Right lobe of liver (tissue), 6 donors: ENCODE results near the gene MTUS2. TPM values are rescaled to one million over a fixed set of nuclear protein-coding genes. Genes with fewer than 3 reads are reported as not detected.

ENCODE experiments used
- ATAC-seq, 4 donors: fragments of 200-7000 bp; cut with Tn5 transposase; one replicate each; pipeline ENCODE4 v1.9.1; 2020; ENCODE audit warnings: mild to moderate bottlenecking in 4 of 4, moderate library complexity in 4 of 4
- DNase-seq, 3 donors: peaks; one replicate each; pipeline ENCODE4 v3.0.0-alpha.2; 2020
- H3K27ac ChIP-seq, 3 donors: fragments of 200-600 bp; one replicate each; pipeline ENCODE4 v1.8.0; 2022
- H3K27me3 ChIP-seq, 2 donors: fragments of 200-600 bp; one replicate each; pipeline ENCODE4 v1.8.0; 2022
- H3K36me3 ChIP-seq, 4 donors: fragments of 200-600 bp; sonication (generic) in 1 of 4; one replicate each; pipeline versions ENCODE4 v1.5.1 to v1.8.0; 2017 to 2022; ENCODE audit warnings: control low read depth in 1 of 4
- H3K4me1 ChIP-seq, 4 donors: fragments of 200-600 bp; sonication (generic) in 1 of 4; one replicate each; pipeline versions ENCODE4 v1.5.1 to v1.8.0; 2017 to 2022; ENCODE audit warnings: control low read depth in 1 of 4
- H3K4me3 ChIP-seq, 3 donors: fragments of 200-600 bp; one replicate each; pipeline ENCODE4 v1.8.0; 2022
- H3K9me3 ChIP-seq, 4 donors: fragments of 200-600 bp; sonication (generic) in 1 of 4; one replicate each; pipeline versions ENCODE4 v1.5.1 to v1.8.0; 2017 to 2022; ENCODE audit warnings: control low read depth in 1 of 4
- CTCF ChIP-seq, 4 donors: fragments of 200-600 bp in 3 of 4; fragments of 450-650 bp in 1 of 4; IDR thresholded peaks; one replicate each; pipeline versions ENCODE4 v1.5.1 to v1.8.0; 2016 to 2022; ENCODE audit warnings: antibody characterized with exemption in 4 of 4, mild to moderate bottlenecking in 2 of 4
- POLR2A ChIP-seq: fragments of 450-650 bp; IDR thresholded peaks from one replicate; pipeline ENCODE4 v1.6.1; 2017; ENCODE audit warnings: antibody characterized with exemption, mild to moderate bottlenecking
- WGBS: methylation state at CpG from one replicate; pipeline ENCODE4 v1.1.6; 2018; ENCODE audit warnings: low coverage, low lambda C conversion rate; ENCODE audit not compliant: insufficient coverage; ENCODE audit errors: missing lambda C conversion rate; 5-methylcytosine and 5-hydroxymethylcytosine counted together
- intact Hi-C, 2 donors: fragments of 100-400 bp; cut with DNase I; formaldehyde crosslinking; loops; one replicate each; pipeline versions ENCODE4 v1.11.2 to v1.14.1; 2022
- total RNA-seq, 6 experiments: library from RNA; depleted of rRNA in 2 of 6; stranded (reverse); fragments of >200 nt in 2 of 6; fragmentation: NEBNext Ultra II Directional in 3 of 6; extraction: Animal tissue kit (Norgen Biotek cat#: 25700) in 3 of 6; gene quantifications; one replicate each; pipeline versions ENCODE4 v1.1.0 to v1.2.4, GENCODE V29; 2016 to 2023
- donor health status: DM: no; HTN: yes; CAD: no.
- donor health status: DM: no; HTN: no; CAD: no.
- donor health status: DM: no; HTN: no; CAD: no.
- donor health status: DM: no; HTN: yes; CAD: no.
- donor health status: DM: no; HTN: yes; CAD: no.

The MTUS2 gene
- total RNA-seq, 6 experiments from 2014 or later = 0.15 to 2.2 (median 0.98) TPM

- intact Hi-C loops = no loop called here
- Histone ChIP-seq H3K36me3 (no peaks in the 10 kb centered on the region), H3K27ac (no peak overlapping the region), H3K4me1 (no peaks in the 10 kb centered on the region), H3K9me3 (no peaks in the 10 kb centered on the region), H3K4me3 (no peak overlapping the region), H3K27me3 (no peaks in the 10 kb centered on the region)
- ATAC-seq = no peak
- WGBS = 81% methylated on average over 6 of the region's 8 CpGs
- DNase-seq = no peak
- TF ChIP-seq CTCF (IDR thresholded peaks at IDR 0.05) (no peak), POLR2A (no peak)
These were observed 185.1 kb downstream of the MTUS2 start for GRCh38 chr13:29005035-29005762.

- ATAC-seq (no peak), DNase-seq (no peak)
- TF ChIP-seq POLR2A (no peak), CTCF (IDR thresholded peaks at IDR 0.05) (no peak)
- Histone ChIP-seq H3K27ac (no peak overlapping the region), H3K36me3 (no peaks in the 10 kb centered on the region), H3K27me3 (no peaks in the 10 kb centered on the region), H3K4me3 (no peak overlapping the region), H3K4me1 (no peaks in the 10 kb centered on the region), H3K9me3 (no peaks in the 10 kb centered on the region)
- intact Hi-C loops = no loop called here
- WGBS = 63% methylated on average over 2 of the region's 2 CpGs
These were observed 185.6 kb downstream of the MTUS2 start for GRCh38 chr13:29005763-29006120.

GRCh38 chr13:29006359-29006850 is 186.3 kb downstream of the MTUS2 start:
- Histone ChIP-seq H3K4me1 (no peaks in the 10 kb centered on the region), H3K9me3 (no peaks in the 10 kb centered on the region), H3K4me3 (no peak overlapping the region), H3K27me3 (no peaks in the 10 kb centered on the region), H3K36me3 (no peaks in the 10 kb centered on the region), H3K27ac (no peak overlapping the region)
- no peak for DNase-seq
- TF ChIP-seq CTCF (IDR thresholded peaks at IDR 0.05) (no peak), POLR2A (no peak)
- 60% methylated on average over 2 of the region's 2 CpGs for WGBS
- ATAC-seq = no peak
- intact Hi-C loops = no loop called here

- Histone ChIP-seq H3K4me1 (no peaks in the 10 kb centered on the region), H3K36me3 (no peaks in the 10 kb centered on the region), H3K27ac (no peak overlapping the region), H3K4me3 (no peak overlapping the region), H3K9me3 (no peaks in the 10 kb centered on the region), H3K27me3 (no peaks in the 10 kb centered on the region)
- no peak for TF ChIP-seq POLR2A
- no peak for TF ChIP-seq CTCF (IDR thresholded peaks at IDR 0.05)
- DNase-seq = no peak
- WGBS = 80% methylated on average over 4 of the region's 4 CpGs
- no peak for ATAC-seq
- intact Hi-C loops = no loop called here
These were observed 188.2 kb downstream of the MTUS2 start for GRCh38 chr13:29008296-29008695.
